ENCODE results near the gene PRKCG.

The PRKCG gene

GRCh38 chr19:53868892-53869804 is 12.8 kb upstream of the PRKCG start:
- TF ChIP-seq CEBPB (IDR thresholded peaks at IDR 0.05) (no peak), ZBTB7A (IDR thresholded peaks at IDR 0.05; ENCODE audit: low read depth) (peak; percentile 51; the same call in 1 of the 2 replicates), TCF12 (IDR thresholded peaks at IDR 0.05; ENCODE audit: low read depth) (peak; percentile 61; the same call in 1 of the 2 replicates), TAF1 (IDR thresholded peaks at IDR 0.05; ENCODE audit: low read depth) (no peak), REST (IDR thresholded peaks at IDR 0.05; ENCODE audit: low read depth) (no peak), EP300 (IDR thresholded peaks at IDR 0.05; ENCODE audit: borderline replicate concordance) (peak; percentile 36; the same call in 1 of the 2 replicates), NFIC (IDR thresholded peaks at IDR 0.05) (peak; percentile 31; the same call in 1 of the 2 replicates), TEAD4 (IDR thresholded peaks at IDR 0.05) (peak; percentile 35; the same call in 1 of the 2 replicates), EGR1 (IDR thresholded peaks at IDR 0.05) (peak; percentile 95), USF1 (IDR thresholded peaks at IDR 0.05) (no peak)

GRCh38 chr19:53870485-53870844 is 11.5 kb upstream of the PRKCG start:
- TF ChIP-seq EGR1 (IDR thresholded peaks at IDR 0.05), result no peak
- no peak for TF ChIP-seq ZBTB7A (IDR thresholded peaks at IDR 0.05; ENCODE audit: low read depth)
- no peak for TF ChIP-seq MAX (IDR thresholded peaks at IDR 0.05)
- no peak for TF ChIP-seq TCF12 (IDR thresholded peaks at IDR 0.05; ENCODE audit: low read depth)
- no peak for TF ChIP-seq CEBPB (IDR thresholded peaks at IDR 0.05)
- no peak for TF ChIP-seq RAD21 (IDR thresholded peaks at IDR 0.05; ENCODE audit: low read depth)
- no peak for TF ChIP-seq CREB1 (IDR thresholded peaks at IDR 0.05; ENCODE audit: low read depth)
- no peak for TF ChIP-seq NFIC (IDR thresholded peaks at IDR 0.05)
- TF ChIP-seq REST (IDR thresholded peaks at IDR 0.05; ENCODE audit: low read depth), result no peak
- no peak for TF ChIP-seq YY1 (IDR thresholded peaks at IDR 0.05; ENCODE audit: low read depth)
- TF ChIP-seq TEAD4 (IDR thresholded peaks at IDR 0.05), result no peak
- no peak for TF ChIP-seq EP300 (IDR thresholded peaks at IDR 0.05; ENCODE audit: borderline replicate concordance)
- TF ChIP-seq USF1 (IDR thresholded peaks at IDR 0.05), result no peak
- no peak for TF ChIP-seq TAF1 (IDR thresholded peaks at IDR 0.05; ENCODE audit: low read depth)
- no peak for TF ChIP-seq FOXM1 (IDR thresholded peaks at IDR 0.05; ENCODE audit: borderline replicate concordance, low read depth)

GRCh38 chr19:53871454-53871853 is 10.5 kb upstream of the PRKCG start:
- no peak for TF ChIP-seq YY1 (IDR thresholded peaks at IDR 0.05; ENCODE audit: low read depth)
- TF ChIP-seq EGR1 (IDR thresholded peaks at IDR 0.05), result no peak
- no peak for TF ChIP-seq EP300 (IDR thresholded peaks at IDR 0.05; ENCODE audit: borderline replicate concordance)
- TF ChIP-seq NFIC (IDR thresholded peaks at IDR 0.05), result no peak
- TF ChIP-seq ZBTB7A (IDR thresholded peaks at IDR 0.05; ENCODE audit: low read depth), result no peak
- TF ChIP-seq CREB1 (IDR thresholded peaks at IDR 0.05; ENCODE audit: low read depth), result no peak
- no peak for TF ChIP-seq RAD21 (IDR thresholded peaks at IDR 0.05; ENCODE audit: low read depth)
- TF ChIP-seq USF1 (IDR thresholded peaks at IDR 0.05), result no peak
- TF ChIP-seq TAF1 (IDR thresholded peaks at IDR 0.05; ENCODE audit: low read depth), result no peak

GRCh38 chr19:53872762-53873161 is 9.2 kb upstream of the PRKCG start:
- no peak for TF ChIP-seq EP300 (IDR thresholded peaks at IDR 0.05; ENCODE audit: borderline replicate concordance)
- no peak for TF ChIP-seq RAD21 (IDR thresholded peaks at IDR 0.05; ENCODE audit: low read depth)
- TF ChIP-seq MAX (IDR thresholded peaks at IDR 0.05), result no peak
- no peak for TF ChIP-seq NFIC (IDR thresholded peaks at IDR 0.05)
- TF ChIP-seq FOXM1 (IDR thresholded peaks at IDR 0.05; ENCODE audit: borderline replicate concordance, low read depth), result no peak
- TF ChIP-seq YY1 (IDR thresholded peaks at IDR 0.05; ENCODE audit: low read depth), result no peak
- no peak for TF ChIP-seq EGR1 (IDR thresholded peaks at IDR 0.05)
- no peak for TF ChIP-seq TEAD4 (IDR thresholded peaks at IDR 0.05)
- TF ChIP-seq CEBPB (IDR thresholded peaks at IDR 0.05), result no peak
- TF ChIP-seq USF1 (IDR thresholded peaks at IDR 0.05), result no peak
- no peak for TF ChIP-seq ZBTB7A (IDR thresholded peaks at IDR 0.05; ENCODE audit: low read depth)
- TF ChIP-seq REST (IDR thresholded peaks at IDR 0.05; ENCODE audit: low read depth), result no peak

Data from Ishikawa (cell line).